SK-N-SH (cell line): Measurements from ENCODE around the gene SMIM36. TPM values are rescaled to one million over a fixed set of nuclear protein-coding genes. Genes with fewer than 3 reads are reported as not detected.

Experiments
- CTCF ChIA-PET: fragments of 300-600, 350-600 bp; formaldehyde crosslinking; extraction: SDS; loops from one replicate; lab custom pipeline; 2021; lab: Yijun Ruan, JAX
- POLR2A ChIA-PET: fragments of 350-600 bp; sonication (Branson Sonifier 250); formaldehyde crosslinking; extraction: SDS; loops from one replicate; lab custom pipeline; 2020; ENCODE audit warnings: antibody characterized with exemption, inconsistent platforms; lab: Yijun Ruan, JAX
- DNase-seq: peaks from one replicate; pipeline ENCODE4 v3.0.0; 2012
- H2AFZ ChIP-seq: fragments of 200-600 bp; sonication (generic); 2 replicates; pipeline ENCODE4 v1.8.1; 2016; ENCODE audit warnings: antibody characterized with exemption, mild to moderate bottlenecking, low read depth
- H3F3A ChIP-seq: fragments of 200-600 bp; sonication (generic); replicated peaks from 2 replicates; pipeline ENCODE3; 2016; ENCODE audit warnings: antibody characterized with exemption, mild to moderate bottlenecking; ENCODE audit not compliant: insufficient read depth
- H3K27ac ChIP-seq, 2 experiments: fragments of 200-500 bp in 1 of 2; fragments of 200-600 bp in 1 of 2; sonication (Bioruptor generic) in 1 of 2; sonication (generic), shearing (Covaris generic) in 1 of 2; 2 replicates each; pipeline versions ENCODE4 v1.5.1 to v1.6.1; 2014 to 2016; ENCODE audit warnings: low read depth in 2 of 2, inconsistent platforms in 1 of 2, low read length in 1 of 2, mild to moderate bottlenecking in 1 of 2, mixed read lengths in 1 of 2
- H3K27me3 ChIP-seq: fragments of 200-600 bp; sonication (generic), shearing (Covaris generic); 2 replicates; pipeline ENCODE4 v1.6.1; 2016; ENCODE audit warnings: mixed run types; ENCODE audit not compliant: insufficient read depth
- H3K36me3 ChIP-seq, 2 experiments: fragments of 200-500 bp in 1 of 2; fragments of 200-600 bp in 1 of 2; sonication (Bioruptor generic) in 1 of 2; sonication (generic) in 1 of 2; replicated peaks in 1 of 2; 2 replicates each; pipeline versions ENCODE3 to v1.5.1; 2014 to 2016; ENCODE audit warnings: low read length in 1 of 2, mild to moderate bottlenecking in 1 of 2; ENCODE audit not compliant: insufficient read depth in 2 of 2, control insufficient read depth in 1 of 2
- H3K4me1 ChIP-seq, 2 experiments: fragments of 200-500 bp in 1 of 2; fragments of 200-600 bp in 1 of 2; sonication (Bioruptor generic) in 1 of 2; sonication (generic), shearing (Covaris generic) in 1 of 2; 2 replicates each; pipeline versions ENCODE4 v1.5.1 to v1.6.1; 2014 to 2016; ENCODE audit warnings: low read depth in 1 of 2, low read length in 1 of 2, mixed run types in 1 of 2; ENCODE audit not compliant: insufficient read depth in 2 of 2, control insufficient read depth in 1 of 2
- H3K4me2 ChIP-seq: fragments of 200-600 bp; sonication (generic), shearing (Covaris generic); 2 replicates; pipeline ENCODE4 v1.6.1; 2017; ENCODE audit warnings: mixed run types
- H3K4me3 ChIP-seq, 2 experiments: fragments of 200-500 bp in 1 of 2; fragments of 200-600 bp in 1 of 2; sonication (Bioruptor generic) in 1 of 2; sonication (generic), shearing (Covaris generic) in 1 of 2; 2 replicates each; pipeline versions ENCODE4 v1.5.1 to v1.8.1; 2014 to 2016; ENCODE audit warnings: low read depth in 2 of 2, inconsistent platforms in 1 of 2, low read length in 1 of 2, mild to moderate bottlenecking in 1 of 2, mixed read lengths in 1 of 2, moderate library complexity in 1 of 2
- H3K79me2 ChIP-seq: fragments of 200-600 bp; sonication (generic); 2 replicates; pipeline ENCODE4 v1.8.1; 2017; ENCODE audit warnings: mild to moderate bottlenecking; ENCODE audit not compliant: insufficient read depth
- H3K9ac ChIP-seq: fragments of 200-600 bp; sonication (generic); 2 replicates; pipeline ENCODE4 v1.6.1; 2017; ENCODE audit warnings: mixed run types
- H3K9me2 ChIP-seq: fragments of 200-600 bp; sonication (generic); 2 replicates; pipeline ENCODE4 v1.6.1; 2017; ENCODE audit warnings: mixed run types
- H3K9me3 ChIP-seq: fragments of 200-600 bp; sonication (generic); 2 replicates; pipeline ENCODE4 v1.6.1; 2017; ENCODE audit warnings: mixed run types, mild to moderate bottlenecking, moderate library complexity
- H4K20me1 ChIP-seq: fragments of 200-600 bp; sonication (generic); 2 replicates; pipeline ENCODE4 v1.6.1; 2017; ENCODE audit warnings: mild to moderate bottlenecking, mixed run types; ENCODE audit not compliant: insufficient read depth
- CTCF ChIP-seq: fragments of 200-600 bp; sonication (generic); IDR thresholded peaks from 2 replicates; pipeline ENCODE4 v1.6.1; 2017; ENCODE audit warnings: antibody characterized with exemption, mild to moderate bottlenecking, moderate library complexity
- EZH2phosphoT487 ChIP-seq: fragments of 200-600 bp; sonication (generic); IDR thresholded peaks from 2 replicates; pipeline ENCODE4 v1.6.1; 2017; ENCODE audit warnings: low read depth, mixed run types, mild to moderate bottlenecking, antibody characterized with exemption, moderate library complexity, borderline replicate concordance
- FOXJ3 ChIP-seq: sonication (generic); formaldehyde crosslinking; IDR thresholded peaks from 2 replicates; pipeline ENCODE4 v1.5.1; 2020; ENCODE audit warnings: mild to moderate bottlenecking, missing genetic modification reagents
- GATA2 ChIP-seq: sonication (generic); formaldehyde crosslinking; IDR thresholded peaks from 2 replicates; pipeline ENCODE4 v1.5.0; 2020; ENCODE audit warnings: mild to moderate bottlenecking, missing genetic modification reagents
- MEF2A ChIP-seq: IDR thresholded peaks from 2 replicates; pipeline ENCODE4 v1.4.0; 2012; ENCODE audit warnings: low read depth, borderline replicate concordance
- NFIC ChIP-seq: IDR thresholded peaks from 2 replicates; pipeline ENCODE4 v1.4.0; 2012; ENCODE audit warnings: borderline replicate concordance
- RAD21 ChIP-seq: IDR thresholded peaks from 2 replicates; pipeline ENCODE4 v1.6.1; 2012; ENCODE audit warnings: mild to moderate bottlenecking, low read length
- REST ChIP-seq: IDR thresholded peaks from 2 replicates; pipeline ENCODE4 v1.6.1; 2012; ENCODE audit warnings: mild to moderate bottlenecking, low read depth, low read length, moderate library complexity
- SMC3 ChIP-seq: IDR thresholded peaks from 2 replicates; pipeline ENCODE4 v1.6.1; 2012; ENCODE audit warnings: low read depth, low read length, improper control_type of control experiment
- TAF1 ChIP-seq: IDR thresholded peaks from 2 replicates; pipeline ENCODE4 v1.6.1; 2012; ENCODE audit warnings: low read depth, mild to moderate bottlenecking, low read length, moderate library complexity, borderline replicate concordance
- USF1 ChIP-seq: IDR thresholded peaks from 2 replicates; pipeline ENCODE4 v1.4.0; 2012; ENCODE audit warnings: low read depth, borderline replicate concordance
- YY1 ChIP-seq: IDR thresholded peaks from 2 replicates; pipeline ENCODE4 v1.4.0; 2012; ENCODE audit warnings: low read depth, mild to moderate bottlenecking
- polyA plus RNA-seq, 3 experiments: library from polyadenylated mRNA; depleted of rRNA; stranded (reverse); fragments of >200 nt; gene quantifications; 2 replicates each; pipeline ENCODE4 v1.2.3, GENCODE V29; 2012

Gene SMIM36
- polyA plus RNA-seq, 1 of the 3 experiments (the other 2 are of a cell fraction), result not detected

- Histone ChIP-seq H3K4me2 (peak overlapping the region; percentile 37), H3K27me3 (no peaks in the 10 kb centered on the region), H3K9me2 (no peaks in the 10 kb centered on the region), H3K9me3 (no peaks in the 10 kb centered on the region), H3F3A (peaks cover 13% of the 10 kb centered on the region), H2AFZ (peak overlapping the region; percentile 67; the same call in 1 of the 2 replicates), H3K79me2 (no peaks in the 10 kb centered on the region), H3K4me3 (no peak overlapping the region), H3K36me3 (no peaks in the 10 kb centered on the region), H4K20me1 (no peaks in the 10 kb centered on the region), H3K9ac (no peak overlapping the region), H3K27ac (peak overlapping the region in 1 of 2 experiments; percentile 26; a peak in 2 of 4 replicates), H3K4me1 (peaks cover 0 to 13% of the 10 kb centered on the region in 2 experiments; a peak in 2 of 4 replicates)
- ChIA-PET POLR2A (interaction anchor here (0.8 kb wide), 1 partner anchor 34 kb away, joined by 3 read pairs; no protein-coding TSS in a partner anchor), CTCF (interaction anchor here (0.7 to 12.9 kb wide), 12 partner anchors 9 to 1183 kb away, joined by 3 to 499 read pairs (median 5); partner anchors contain the start of gene TMEM100)
- DNase-seq, result no peak
- TF ChIP-seq USF1 (no peak), SMC3 (no peak), FOXJ3 (CRISPR knock-in tag) (no peak), GATA2 (no peak), YY1 (0 out of 2 replicates have a peak, but pooled peaks have one; percentile 38), CTCF (no peak), MEF2A (no peak), EZH2phosphoT487 (no peak), REST (no peak), TAF1 (no peak), RAD21 (no peak), NFIC (peak; percentile 61; the same call in 1 of the 2 replicates)
Observed at GRCh38 chr17:55533608-55534007, 22.4 kb upstream of the SMIM36 start.
